Fibroblast of skin of abdomen (primary cell): ENCODE results near the gene ATF1. TPM values are rescaled to one million over a fixed set of nuclear protein-coding genes. Genes with fewer than 3 reads are reported as not detected.

Experiments
- DNase-seq: peaks from one replicate; pipeline ENCODE4 v3.0.0-alpha.2; 2013
- polyA plus RNA-seq, 2 experiments: library from polyadenylated mRNA; unstranded; fragments of 120-200 nt; gene quantifications; one replicate each; pipeline ENCODE4 v1.2.1, GENCODE V29; 2013; ENCODE audit not compliant: insufficient read length in 2 of 2

ATF1 gene
- 31.6 TPM for polyA plus RNA-seq (2013, experiment 1 of 2; ENCODE audit: insufficient read length)
- polyA plus RNA-seq (2013, experiment 2 of 2; ENCODE audit: insufficient read length): 30.3 TPM

- peak; percentile 94 for DNase-seq
Observed at GRCh38 chr12:50763639-50764285, at the start of gene ATF1. ATF1 (plus strand) TSS chr12:50764101; CDS start chr12:50780146, 16,045 bp downstream.

GRCh38 chr12:50715174-50715573 lies 48.7 kb upstream of the ATF1 start:
- no peak for DNase-seq

- DNase-seq: no peak
Observed at GRCh38 chr12:50718760-50719159, 45.1 kb upstream of the ATF1 start.

- DNase-seq: peak; percentile 17
Observed at GRCh38 chr12:50720085-50720484, 43.8 kb upstream of the ATF1 start.

- no peak for DNase-seq
Observed at GRCh38 chr12:50720501-50720900, 43.4 kb upstream of the ATF1 start.

GRCh38 chr12:50723865-50724264 lies 40.0 kb upstream of the ATF1 start:
- DNase-seq: no peak

- peak; percentile 40 for DNase-seq
Observed at GRCh38 chr12:50725011-50725942, 38.6 kb upstream of the ATF1 start.

GRCh38 chr12:50727466-50727865 lies 36.4 kb upstream of the ATF1 start:
- DNase-seq: no peak

- no peak for DNase-seq
Observed at GRCh38 chr12:50728417-50728816, 35.5 kb upstream of the ATF1 start.

GRCh38 chr12:50728841-50729240 lies 35.1 kb upstream of the ATF1 start:
- no peak for DNase-seq

GRCh38 chr12:50732591-50732990 lies 31.3 kb upstream of the ATF1 start:
- peak; percentile 68 for DNase-seq

- no peak for DNase-seq
Observed at GRCh38 chr12:50733706-50734105, 30.2 kb upstream of the ATF1 start.

- DNase-seq: peak; percentile 34
Observed at GRCh38 chr12:50734409-50735263, 29.3 kb upstream of the ATF1 start.

GRCh38 chr12:50739611-50740010 lies 24.3 kb upstream of the ATF1 start:
- no peak for DNase-seq

- no peak for DNase-seq
Observed at GRCh38 chr12:50740307-50740706, 23.6 kb upstream of the ATF1 start.

- no peak for DNase-seq
Observed at GRCh38 chr12:50742776-50743175, 21.1 kb upstream of the ATF1 start.

- no peak for DNase-seq
Observed at GRCh38 chr12:50745861-50746260, 18.0 kb upstream of the ATF1 start.

GRCh38 chr12:50746431-50746830 lies 17.5 kb upstream of the ATF1 start:
- DNase-seq: no peak

- DNase-seq: no peak
Observed at GRCh38 chr12:50747817-50748216, 16.1 kb upstream of the ATF1 start.

- DNase-seq: no peak
Observed at GRCh38 chr12:50749459-50749882, 14.4 kb upstream of the ATF1 start.

GRCh38 chr12:50750366-50750765 lies 13.5 kb upstream of the ATF1 start:
- DNase-seq: no peak

GRCh38 chr12:50751948-50752721 lies 11.8 kb upstream of the ATF1 start:
- DNase-seq: no peak
